MCF 10A (cell line): ENCODE measurements around the gene MTHFD2L. TPM values are rescaled to one million over a fixed set of nuclear protein-coding genes. Genes with fewer than 3 reads are reported as not detected.

Experiments used
- BruUV-seq: library from RNA; stranded (reverse); fragments of 400-500 nt; replicated peaks from 2 replicates; lab custom pipeline; 2021; lab: Mats Ljungman, UMichigan
- CTCF ChIA-PET: fragments of 300-600 bp; sonication (Branson Sonifier 250); formaldehyde crosslinking; extraction: SDS; loops from one replicate; lab custom pipeline; 2021; ENCODE audit warnings: antibody characterized with exemption, inconsistent platforms; lab: Yijun Ruan, JAX
- POLR2A ChIA-PET: fragments of 300-600, 350-650 bp; sonication (Branson Sonifier 250); formaldehyde crosslinking; extraction: SDS; loops from one replicate; lab custom pipeline; 2020; ENCODE audit warnings: antibody characterized with exemption, inconsistent platforms; lab: Yijun Ruan, JAX
- DNase-seq: peaks from one replicate; pipeline ENCODE4 v3.0.0-alpha.2; 2018; ENCODE audit not compliant: unreplicated experiment
- H3K27ac Mint-ChIP-seq: one replicate; pipeline ENCODE4 v1.8.0; 2022; ENCODE audit warnings: mild to moderate bottlenecking, low read depth, mixed read lengths; ENCODE audit not compliant: unreplicated experiment
- H3K27me3 Mint-ChIP-seq: one replicate; pipeline ENCODE4 v1.8.0; 2022; ENCODE audit warnings: mixed read lengths; ENCODE audit not compliant: insufficient read depth, unreplicated experiment
- H3K36me3 Mint-ChIP-seq: one replicate; pipeline ENCODE4 v1.8.0; 2022; ENCODE audit warnings: mild to moderate bottlenecking, moderate library complexity, mixed read lengths; ENCODE audit not compliant: insufficient read depth, unreplicated experiment
- H3K4me1 Mint-ChIP-seq: one replicate; pipeline ENCODE4 v1.8.0; 2022; ENCODE audit warnings: mixed read lengths; ENCODE audit not compliant: insufficient read depth, unreplicated experiment
- H3K4me3 Mint-ChIP-seq: one replicate; pipeline ENCODE4 v1.8.0; 2022; ENCODE audit warnings: mild to moderate bottlenecking, moderate library complexity, mixed read lengths; ENCODE audit not compliant: unreplicated experiment
- H3K9me3 Mint-ChIP-seq: one replicate; pipeline ENCODE4 v1.8.0; 2022; ENCODE audit warnings: mixed read lengths; ENCODE audit not compliant: unreplicated experiment
- CTCF ChIP-seq: fragments of 200-600 bp; IDR thresholded peaks from one replicate; pipeline ENCODE4 v1.8.0; 2022; ENCODE audit warnings: antibody characterized with exemption, mild to moderate bottlenecking; ENCODE audit not compliant: unreplicated experiment
- intact Hi-C: fragments of 100-400 bp; cut with micrococcal nuclease; formaldehyde crosslinking; loops from 2 replicates; pipeline ENCODE4 v1.14.1; 2022
- total RNA-seq: library from RNA; stranded (reverse); gene quantifications from 2 replicates; pipeline ENCODE4 v1.2.3, GENCODE V29; 2022

MTHFD2L gene
- total RNA-seq, 1 experiment from 2014 or later = 113 TPM

- TF ChIP-seq CTCF = no peak
- H3K27ac Mint-ChIP-seq = no peak overlapping the region
- H3K4me1 Mint-ChIP-seq = no peaks in the 10 kb centered on the region
- BruUV-seq = no TSS peak
- H3K4me3 Mint-ChIP-seq = no peak overlapping the region
- DNase-seq = no peak
- no peaks in the 10 kb centered on the region for H3K9me3 Mint-ChIP-seq
- H3K36me3 Mint-ChIP-seq = peaks cover 51% of the 10 kb centered on the region
- CTCF ChIA-PET = interaction anchor here (0.9 to 1.4 kb wide), 3 partner anchors 63 to 68 kb away, joined by 3 to 5 read pairs (median 3); no protein-coding TSS in a partner anchor
- intact Hi-C loops = no loop called here
- POLR2A ChIA-PET = interaction anchor here (0.7 to 2.1 kb wide), 4 partner anchors 10 to 1194 kb away, joined by 3 to 6 read pairs (median 5); partner anchors contain the start of gene EPGN
- no peaks in the 10 kb centered on the region for H3K27me3 Mint-ChIP-seq
These were observed 133.6 kb downstream of the MTHFD2L start for GRCh38 chr4:74291471-74291870.

- no peak for TF ChIP-seq CTCF
- no peak overlapping the region for H3K27ac Mint-ChIP-seq
- POLR2A ChIA-PET = interaction anchor here (0.7 to 2.1 kb wide), 4 partner anchors 10 to 1700 kb away, joined by 3 to 5 read pairs (median 4); no protein-coding TSS in a partner anchor
- H3K27me3 Mint-ChIP-seq = no peaks in the 10 kb centered on the region
- H3K36me3 Mint-ChIP-seq = peaks cover 50% of the 10 kb centered on the region
- no peaks in the 10 kb centered on the region for H3K4me1 Mint-ChIP-seq
- no peaks in the 10 kb centered on the region for H3K9me3 Mint-ChIP-seq
- CTCF ChIA-PET = interaction anchor here (0.6 to 1.4 kb wide), 3 partner anchors 39 to 69 kb away, joined by 3 read pairs; no protein-coding TSS in a partner anchor
- intact Hi-C loops = no loop called here
- DNase-seq = no peak
- no peak overlapping the region for H3K4me3 Mint-ChIP-seq
- BruUV-seq = no TSS peak
These were observed 134.4 kb downstream of the MTHFD2L start for GRCh38 chr4:74292111-74292870.

GRCh38 chr4:74293558-74293957 lies 135.6 kb downstream of the MTHFD2L start:
- ChIA-PET CTCF (no interaction called here), POLR2A (no interaction called here)
- BruUV-seq = no TSS peak
- Mint-ChIP-seq H3K4me3 (no peak overlapping the region), H3K4me1 (no peaks in the 10 kb centered on the region), H3K27me3 (no peaks in the 10 kb centered on the region), H3K36me3 (peaks cover 41% of the 10 kb centered on the region), H3K9me3 (no peaks in the 10 kb centered on the region), H3K27ac (no peak overlapping the region)
- DNase-seq = no peak
- TF ChIP-seq CTCF = no peak
- intact Hi-C loops = no loop called here

GRCh38 chr4:74294681-74295080 lies 136.8 kb downstream of the MTHFD2L start:
- ChIA-PET CTCF (no interaction called here), POLR2A (interaction anchor here (2.2 kb wide), 1 partner anchor 13 kb away, joined by 8 read pairs; the partner anchor contains the start of gene EPGN)
- no peak overlapping the region for H3K27ac Mint-ChIP-seq
- TF ChIP-seq CTCF = no peak
- no peak for DNase-seq
- intact Hi-C loops = no loop called here
- H3K9me3 Mint-ChIP-seq = no peaks in the 10 kb centered on the region
- peaks cover 33% of the 10 kb centered on the region for H3K36me3 Mint-ChIP-seq
- H3K4me3 Mint-ChIP-seq = no peak overlapping the region
- H3K27me3 Mint-ChIP-seq = no peaks in the 10 kb centered on the region
- no peaks in the 10 kb centered on the region for H3K4me1 Mint-ChIP-seq
- no TSS peak for BruUV-seq
